ENCODE data around the gene GCN1. TPM values are rescaled to one million over a fixed set of nuclear protein-coding genes. Genes with fewer than 3 reads are reported as not detected.

Gene GCN1
- total and polyA plus RNA-seq, 11 donors = 7.2 to 51.7 (median 33.7) TPM

DNA sequence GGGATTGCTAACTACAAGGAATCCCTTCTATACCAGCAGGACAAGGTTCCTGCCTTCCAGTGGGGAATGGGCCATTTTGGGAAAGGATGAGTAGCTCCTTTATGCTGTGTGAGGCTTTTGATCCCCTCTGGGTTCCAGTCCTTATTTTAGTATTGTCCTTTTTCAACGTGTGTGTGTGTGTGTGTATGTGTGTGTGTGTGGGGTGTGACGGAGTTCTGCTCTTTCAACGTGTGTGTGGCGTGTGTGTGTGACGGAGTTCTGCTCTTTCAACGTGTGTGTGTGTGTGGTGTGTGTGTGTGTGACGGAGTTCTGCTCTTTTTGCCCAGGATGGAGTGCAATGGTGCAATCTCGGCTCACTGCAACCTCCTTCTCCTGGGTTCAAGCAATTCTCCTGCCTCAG lies 105.4 kb downstream of the GCN1 start:
- peak in 1 of 5 donors; percentile 3 for DNase-seq
- Histone ChIP-seq H3K4me3 (no peak overlapping the region), H3K4me1 (peaks cover 0 to 22% (median 8%) of the 10 kb centered on the region in 12 donors), H3K9me3 (no peaks in the 10 kb centered on the region), H3K36me3 (peaks cover 0 to 25% (median under 1%) of the 10 kb centered on the region in 9 donors), H3K27ac (no peak overlapping the region), H3K27me3 (no peaks in the 10 kb centered on the region)
- no peak for TF ChIP-seq CTCF (IDR thresholded peaks at IDR 0.05)
- no peak for TF ChIP-seq POLR2A (IDR thresholded peaks at IDR 0.05)
- WGBS, 4 donors = 29 to 45% (median 35%) methylated on average over 8 of the region's 8 CpGs
- no peak for ATAC-seq
- intact Hi-C loops (cut with DNase I) = loop anchor here in 1 of 10 donors (5.0 kb wide), 1 partner anchor 97 kb away; no protein-coding TSS in a partner anchor

- peaks cover 0 to 22% (median 8%) of the 10 kb centered on the region in 12 donors for H3K4me1 ChIP-seq
- WGBS, 4 donors = 0 to 1% (median 0%) methylated on average over 34 to 55 of the region's 55 CpGs
- H3K27me3 ChIP-seq = no peaks in the 10 kb centered on the region
- H3K9me3 ChIP-seq = no peaks in the 10 kb centered on the region
- TF ChIP-seq POLR2A (IDR thresholded peaks at IDR 0.05) (peak in 1 of 2 donors; percentile 48), CTCF (IDR thresholded peaks at IDR 0.05) (peak; percentile 94 to 100 (median 98))
- H3K4me3 ChIP-seq = peak overlapping the region in 11 of 12 donors; percentile 34 to 58 (median 46)
- peak overlapping the region in 11 of 12 donors; percentile 45 to 80 (median 72) for H3K27ac ChIP-seq
- peaks cover 0 to 7% (median 0%) of the 10 kb centered on the region in 9 donors for H3K36me3 ChIP-seq
- DNase-seq (peak; percentile 98 to 99 (median 98)), ATAC-seq (peak; percentile 95 to 99 (median 98))
- intact Hi-C loops (cut with DNase I) = loop anchor here in 2 of 10 donors (2.0 to 5.0 kb wide), 2 partner anchors 28 to 95 kb away; no protein-coding TSS in a partner anchor
These were observed 107.5 kb downstream of the GCN1 start for GRCh38 chr12:120086801-120087621.

DNA sequence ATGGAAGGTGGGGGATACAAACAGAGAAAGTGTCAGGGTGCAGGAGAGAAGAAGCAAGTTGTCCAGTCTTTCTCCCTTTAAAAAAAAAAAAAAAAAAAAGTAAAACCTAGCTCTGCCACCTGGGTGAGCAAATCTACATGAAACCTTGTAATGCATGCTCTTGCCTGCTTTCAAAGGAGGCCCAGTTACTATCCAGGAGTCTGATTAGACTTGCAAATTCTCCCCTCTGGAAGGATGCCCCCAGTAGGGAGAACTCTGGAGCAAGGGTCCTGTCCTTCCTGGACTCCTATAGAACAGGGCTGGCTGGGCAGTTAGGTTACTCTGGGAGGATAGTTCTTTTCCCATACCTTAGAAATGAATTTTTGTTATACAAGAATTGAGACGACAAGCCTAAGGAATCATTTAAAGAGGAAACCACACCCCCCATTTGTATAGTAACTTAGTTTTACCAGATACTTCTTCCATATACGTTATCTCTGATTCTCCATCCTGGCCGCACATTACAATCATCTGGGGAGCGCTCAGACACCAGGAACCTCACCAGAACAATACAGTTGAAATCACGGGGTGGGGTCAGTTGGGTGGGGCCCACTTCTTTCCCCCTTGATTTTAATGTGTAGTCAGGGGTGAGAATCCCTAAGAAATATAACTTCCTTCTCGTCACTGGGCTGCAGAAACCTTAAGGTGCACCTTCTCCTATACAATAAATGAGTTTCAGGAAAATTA lies 108.4 kb downstream of the GCN1 start:
- Histone ChIP-seq H3K4me3 (peak overlapping the region in 7 of 12 donors; percentile 45 to 58 (median 51)), H3K4me1 (peaks cover 0 to 22% (median 8%) of the 10 kb centered on the region in 12 donors), H3K9me3 (no peaks in the 10 kb centered on the region), H3K36me3 (no peaks in the 10 kb centered on the region), H3K27ac (peak overlapping the region in 11 of 12 donors; percentile 45 to 80 (median 72)), H3K27me3 (no peaks in the 10 kb centered on the region)
- TF ChIP-seq CTCF (IDR thresholded peaks at IDR 0.05) (no peak), POLR2A (IDR thresholded peaks at IDR 0.05) (no peak)
- DNase-seq (peak in 2 of 5 donors; percentile 11 to 34), ATAC-seq (no peak)
- intact Hi-C loops (cut with DNase I) = loop anchor here in 2 of 10 donors (2.0 to 5.0 kb wide), 2 partner anchors 29 to 94 kb away; no protein-coding TSS in a partner anchor
- 44 to 70% (median 57%) methylated on average over 6 of the region's 6 CpGs for WGBS, 4 donors

Measured in heart left ventricle (tissue), 16 donors.